GM18517 (cell line): ENCODE measurements around the gene ZNF319.
"Not testable (repeated sequence)": the region's sequence is repeated elsewhere in the genome, so short reads cannot be mapped to it uniquely, and the experiment has no call there.

Source experiments
- ATAC-seq: cut with Tn5 transposase; IDR thresholded peaks from one replicate; pipeline ENCODE4 v1.9.1; 2021; ENCODE audit warnings: mild to moderate bottlenecking, moderate library complexity; ENCODE audit not compliant: unreplicated experiment

ZNF319 gene

GRCh38 chr16:57979006-57979585 is 21.4 kb downstream of the ZNF319 start:
- ATAC-seq = no peak

- not testable (repeated sequence) for ATAC-seq
These were observed 22.4 kb downstream of the ZNF319 start for GRCh38 chr16:57978070-57978465.

DNA sequence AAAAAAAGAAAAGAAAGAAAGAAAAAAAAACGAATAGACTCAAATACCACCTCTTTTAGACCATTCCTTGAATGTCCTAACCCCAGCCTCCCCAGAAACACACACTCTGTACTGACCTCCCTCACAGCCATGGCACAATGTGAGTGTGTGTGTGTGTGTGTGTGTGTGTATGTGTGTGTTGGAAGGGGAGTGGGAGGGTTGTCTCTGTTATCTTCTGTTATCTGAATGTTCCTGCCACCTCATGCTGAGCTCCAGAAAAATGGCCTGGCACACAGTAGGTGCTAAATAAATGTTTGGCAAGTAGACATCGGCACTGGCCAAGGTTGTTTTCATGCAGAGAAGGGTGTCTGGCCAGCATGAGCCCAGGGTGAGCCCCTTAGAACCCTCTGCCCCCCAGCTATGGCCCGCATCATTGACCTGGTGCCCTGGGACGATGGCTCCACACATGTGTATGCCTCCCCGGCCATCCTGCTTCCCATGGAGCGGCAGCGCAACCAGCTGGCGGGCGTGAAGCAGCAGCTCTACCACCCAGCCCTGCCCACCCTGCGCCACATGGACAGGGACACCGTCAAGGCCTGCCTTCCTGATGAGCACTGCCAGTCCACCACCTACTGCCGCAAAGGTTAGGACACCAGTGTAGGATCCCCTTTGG is 22.9 kb downstream of the ZNF319 start:
- ATAC-seq = no peak

DNA sequence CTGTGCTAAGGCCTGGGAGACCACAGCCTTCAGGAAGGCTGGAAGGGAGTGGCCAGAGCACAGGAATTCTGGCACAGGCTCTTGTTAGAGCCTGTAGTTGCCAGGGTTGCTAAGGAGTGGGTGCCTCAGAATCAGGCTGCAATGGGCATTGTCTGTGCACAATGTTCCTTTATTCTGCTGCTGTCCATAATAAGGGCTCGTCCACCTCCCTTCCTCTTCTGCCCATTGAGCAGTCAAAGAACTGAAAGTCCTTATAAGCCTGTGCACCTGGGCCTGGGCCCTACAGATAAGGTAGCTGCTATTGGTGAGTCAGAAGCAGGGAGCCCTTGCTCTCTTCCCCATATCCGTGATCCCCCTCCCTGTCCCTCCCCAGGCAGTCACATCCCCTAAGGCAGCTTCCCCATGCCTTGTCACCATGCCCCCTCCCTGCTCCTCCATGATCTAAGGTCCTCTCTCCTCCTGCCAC is 24.1 kb downstream of the ZNF319 start:
- ATAC-seq = no peak

GRCh38 chr16:57972306-57972705 is 28.2 kb downstream of the ZNF319 start:
- ATAC-seq = no peak

GRCh38 chr16:57971848-57972247 is 28.6 kb downstream of the ZNF319 start:
- no peak for ATAC-seq

GRCh38 chr16:57970970-57971369 is 29.5 kb downstream of the ZNF319 start, which contains the start of gene CNGB1:
Gene CNGB1 (minus strand): TSS chr16:57971128. CDS start chr16:57967286, 3,842 bp downstream.
- no peak for ATAC-seq

DNA sequence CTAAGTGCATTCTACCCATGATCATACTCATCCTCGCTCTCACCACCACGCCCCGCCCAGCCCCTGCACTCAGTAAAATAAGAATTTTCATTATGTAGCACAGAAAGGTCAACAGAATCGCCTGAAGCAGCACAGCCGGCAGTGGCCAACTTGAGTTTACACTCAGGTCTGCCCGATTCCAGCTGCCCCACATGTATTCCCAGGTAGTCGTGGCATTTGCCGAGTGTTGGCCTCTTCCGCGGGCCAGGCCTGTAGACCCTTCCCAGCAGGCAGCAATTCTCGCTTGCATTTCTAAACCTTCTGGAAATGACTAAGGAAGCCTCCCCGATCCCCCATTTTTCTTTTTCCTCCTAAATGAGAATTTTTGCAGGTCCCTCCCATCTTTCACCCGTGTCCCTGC is 30.2 kb downstream of the ZNF319 start:
- no peak for ATAC-seq

DNA sequence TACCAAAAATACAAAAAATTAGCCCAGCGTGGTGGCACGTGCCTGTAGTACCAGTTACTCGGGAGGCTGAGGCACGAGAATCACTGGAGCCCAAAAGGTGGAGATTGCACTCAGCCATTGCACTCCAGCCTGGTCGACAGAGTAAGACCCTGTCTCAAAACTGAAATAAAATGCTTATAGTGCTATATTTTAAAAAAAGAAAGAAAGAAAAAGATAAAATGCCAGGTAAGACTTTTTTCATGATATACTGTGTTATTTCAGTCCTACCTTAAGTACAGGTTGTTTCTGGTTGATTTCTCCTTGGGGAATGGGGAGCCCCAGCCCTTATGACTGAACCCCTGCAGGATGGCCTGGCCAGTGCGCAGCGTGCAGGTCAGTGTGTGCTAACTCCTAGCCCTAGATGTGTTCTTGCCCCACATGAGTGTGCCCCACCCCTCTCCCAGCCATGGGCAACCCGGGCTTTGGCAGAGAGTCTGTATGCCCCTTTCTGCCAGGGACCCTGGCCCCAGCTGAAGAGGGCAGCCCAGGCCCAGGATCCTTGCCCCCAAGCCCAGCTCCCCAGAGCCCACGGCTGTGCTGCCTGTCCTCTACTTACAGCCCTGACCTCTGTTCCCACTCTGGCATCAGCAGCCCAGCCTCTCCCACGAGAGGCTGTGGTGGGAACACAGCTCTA is 30.9 kb downstream of the ZNF319 start:
- no peak for ATAC-seq

GRCh38 chr16:57967916-57968315 is 32.6 kb downstream of the ZNF319 start:
- ATAC-seq = no peak

GRCh38 chr16:57966986-57967385 is 33.5 kb downstream of the ZNF319 start:
- ATAC-seq = no peak

DNA sequence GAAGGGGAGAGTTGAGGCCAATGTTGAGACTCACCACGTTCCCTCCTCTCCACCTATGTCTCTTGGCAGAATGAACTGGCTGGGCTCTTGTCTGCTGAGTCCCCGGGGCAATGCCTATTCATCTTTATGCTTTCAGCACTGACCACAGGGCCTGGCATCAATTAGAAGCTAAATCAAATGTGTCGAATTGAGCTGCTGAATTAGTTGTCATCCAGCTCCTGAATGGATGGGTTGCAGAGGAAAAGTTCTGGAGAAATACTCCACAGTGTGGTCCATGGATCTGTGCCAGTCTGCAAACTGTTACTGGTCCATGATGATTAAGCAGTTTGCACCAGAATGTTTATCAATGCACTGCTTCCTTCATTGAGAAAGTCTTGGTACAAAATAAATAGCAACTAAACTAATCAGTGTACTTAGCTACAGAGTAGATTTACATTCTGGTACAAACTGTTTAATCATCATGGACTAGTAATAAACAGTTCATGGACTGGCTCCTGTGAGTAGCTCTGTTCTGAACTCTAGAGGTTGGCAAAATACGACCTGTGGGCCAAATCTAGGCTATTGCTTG is 34.2 kb downstream of the ZNF319 start:
- no peak for ATAC-seq

DNA sequence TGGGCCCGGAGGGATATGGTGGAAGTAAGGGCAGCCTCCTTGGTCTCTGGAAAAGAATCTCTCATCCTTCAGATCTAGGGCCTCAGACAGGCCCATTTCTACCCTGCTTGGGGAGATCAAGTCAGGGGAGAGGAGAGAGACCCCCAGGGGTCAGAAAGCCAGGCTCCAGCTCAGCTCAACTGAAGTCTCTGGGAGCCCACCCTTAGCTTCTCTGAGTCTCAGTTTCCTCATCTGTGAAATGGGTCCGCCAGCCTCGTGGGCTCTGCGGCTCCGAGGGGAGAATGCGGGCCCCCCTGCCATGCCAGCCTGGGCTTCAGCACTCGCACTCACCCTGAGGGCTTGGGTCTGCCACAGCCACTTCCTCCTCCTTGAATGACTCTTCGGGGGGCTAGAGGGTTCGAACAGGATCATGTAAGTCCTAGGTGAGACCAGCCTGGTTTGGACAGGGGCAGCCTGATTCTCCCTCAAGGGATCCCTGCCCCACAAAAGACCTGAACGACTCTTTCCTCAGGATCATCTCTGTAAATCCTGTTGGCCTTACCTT is 36.2 kb downstream of the ZNF319 start:
- ATAC-seq = no peak

DNA sequence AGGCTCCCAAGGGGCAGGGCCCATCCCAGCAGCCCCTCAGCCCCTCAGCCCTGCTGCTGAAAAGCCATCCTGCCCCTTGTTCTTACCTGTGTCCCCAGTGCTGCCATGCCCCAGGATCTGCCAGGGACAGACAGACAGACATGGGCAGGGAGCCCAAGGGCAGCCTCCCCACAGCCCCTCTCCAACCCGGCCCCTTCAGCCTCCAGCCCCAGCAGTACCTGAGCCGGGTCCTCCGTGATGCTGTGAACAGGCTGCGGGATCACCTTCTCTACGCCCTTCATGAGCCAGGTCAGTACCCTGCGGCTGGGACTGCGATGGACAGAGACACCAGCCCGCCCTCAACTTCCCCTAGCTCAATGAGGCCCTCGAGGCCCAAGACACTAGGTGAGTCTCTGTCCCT is 37.7 kb downstream of the ZNF319 start:
- no peak for ATAC-seq

- ATAC-seq = no peak
These were observed 38.4 kb downstream of the ZNF319 start for GRCh38 chr16:57962046-57962445.

- ATAC-seq = no peak
These were observed 38.9 kb downstream of the ZNF319 start for GRCh38 chr16:57961538-57961937.

- ATAC-seq = no peak
These were observed 39.5 kb downstream of the ZNF319 start for GRCh38 chr16:57960826-57961472.

- no peak for ATAC-seq
These were observed 40.2 kb downstream of the ZNF319 start for GRCh38 chr16:57960310-57960709.

GRCh38 chr16:57959804-57960203 is 40.7 kb downstream of the ZNF319 start:
- ATAC-seq = no peak

- ATAC-seq = no peak
These were observed 41.4 kb downstream of the ZNF319 start for GRCh38 chr16:57959121-57959520.

GRCh38 chr16:57958544-57958943 is 41.9 kb downstream of the ZNF319 start:
- no peak for ATAC-seq
